Gastroesophageal sphincter (tissue), 4 donors: Measurements from ENCODE around the gene CBX6. TPM values are rescaled to one million over a fixed set of nuclear protein-coding genes. Genes with fewer than 3 reads are reported as not detected.

ENCODE experiments used
- ATAC-seq: fragments of 150-250 bp; one replicate; pipeline ENCODE4 v1.9.1; 2016; ENCODE audit warnings: mild to moderate bottlenecking, moderate library complexity
- H3K27ac ChIP-seq, 4 donors: fragments of 200-600 bp; sonication (generic) in 3 of 4; 1 replicate in 3 of 4; 2 replicates in 1 of 4; pipeline ENCODE4 v1.5.1; 2016 to 2019
- H3K27me3 ChIP-seq: fragments of 200-600 bp; sonication (generic); one replicate; pipeline ENCODE4 v1.5.1; 2019
- H3K36me3 ChIP-seq, 2 donors: fragments of 200-600 bp; sonication (generic); one replicate each; pipeline ENCODE4 v1.5.1; 2019; ENCODE audit warnings: control low read depth in 1 of 2
- H3K4me1 ChIP-seq, 3 donors: fragments of 200-600 bp; sonication (generic); 1 replicate in 2 of 3; 2 replicates in 1 of 3; pipeline ENCODE4 v1.5.1; 2016 to 2019; ENCODE audit warnings: control low read depth in 2 of 3
- H3K4me3 ChIP-seq, 2 donors: fragments of 200-600 bp; sonication (generic); one replicate each; pipeline ENCODE4 v1.5.1; 2019; ENCODE audit warnings: mild to moderate bottlenecking in 1 of 2, moderate library complexity in 1 of 2
- H3K9me3 ChIP-seq, 3 donors: fragments of 200-600 bp; sonication (generic); one replicate each; pipeline ENCODE4 v1.5.1; 2017 to 2019; ENCODE audit warnings: control low read depth in 2 of 3
- EP300 ChIP-seq: sonication (generic); formaldehyde crosslinking; IDR thresholded peaks from one replicate; pipeline ENCODE4 v1.6.1; 2017; ENCODE audit warnings: antibody characterized with exemption, mild to moderate bottlenecking
- POLR2A ChIP-seq, 2 donors: fragments of 450-650 bp; IDR thresholded peaks; one replicate each; pipeline ENCODE4 v1.6.1; 2017; ENCODE audit warnings: antibody characterized with exemption in 2 of 2, mild to moderate bottlenecking in 2 of 2, moderate library complexity in 1 of 2
- POLR2AphosphoS5 ChIP-seq: sonication (generic); formaldehyde crosslinking; IDR thresholded peaks from one replicate; pipeline ENCODE4 v1.6.1; 2017; ENCODE audit warnings: antibody characterized with exemption
- WGBS, 2 donors: methylation state at CpG; one replicate each; pipeline ENCODE4 v1.1.5; 2018; ENCODE audit warnings: low coverage in 1 of 2; 5-methylcytosine and 5-hydroxymethylcytosine counted together
- total RNA-seq, 4 donors: library from RNA; depleted of rRNA; stranded (reverse); fragments of >200 nt; gene quantifications; one replicate each; pipeline ENCODE4 v1.1.0, GENCODE V29; 2016
- TF ChIP-seq, protein P1 (sequence below), 4 experiments: fragments of 200-600 bp in 2 of 4; fragments of 450-650 bp in 2 of 4; sonication (generic) in 1 of 4; IDR thresholded peaks; one replicate each; pipeline ENCODE4 v1.5.1; 2017 to 2019; ENCODE audit warnings: antibody characterized with exemption in 4 of 4, mild to moderate bottlenecking in 2 of 4, moderate library complexity in 2 of 4

The CBX6 gene
- total RNA-seq, 4 donors from 2014 or later, result 77.3 to 187 (median 105) TPM

GRCh38 chr22:38843201-38843656, 28.8 kb downstream of the CBX6 start:
- H3K9me3 ChIP-seq, result no peaks in the 10 kb centered on the region
- no peaks in the 10 kb centered on the region for H3K36me3 ChIP-seq
- no peaks in the 10 kb centered on the region for H3K27me3 ChIP-seq
- TF ChIP-seq, protein P1, sequence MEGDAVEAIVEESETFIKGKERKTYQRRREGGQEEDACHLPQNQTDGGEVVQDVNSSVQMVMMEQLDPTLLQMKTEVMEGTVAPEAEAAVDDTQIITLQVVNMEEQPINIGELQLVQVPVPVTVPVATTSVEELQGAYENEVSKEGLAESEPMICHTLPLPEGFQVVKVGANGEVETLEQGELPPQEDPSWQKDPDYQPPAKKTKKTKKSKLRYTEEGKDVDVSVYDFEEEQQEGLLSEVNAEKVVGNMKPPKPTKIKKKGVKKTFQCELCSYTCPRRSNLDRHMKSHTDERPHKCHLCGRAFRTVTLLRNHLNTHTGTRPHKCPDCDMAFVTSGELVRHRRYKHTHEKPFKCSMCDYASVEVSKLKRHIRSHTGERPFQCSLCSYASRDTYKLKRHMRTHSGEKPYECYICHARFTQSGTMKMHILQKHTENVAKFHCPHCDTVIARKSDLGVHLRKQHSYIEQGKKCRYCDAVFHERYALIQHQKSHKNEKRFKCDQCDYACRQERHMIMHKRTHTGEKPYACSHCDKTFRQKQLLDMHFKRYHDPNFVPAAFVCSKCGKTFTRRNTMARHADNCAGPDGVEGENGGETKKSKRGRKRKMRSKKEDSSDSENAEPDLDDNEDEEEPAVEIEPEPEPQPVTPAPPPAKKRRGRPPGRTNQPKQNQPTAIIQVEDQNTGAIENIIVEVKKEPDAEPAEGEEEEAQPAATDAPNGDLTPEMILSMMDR (IDR thresholded peaks at IDR 0.05), result peak in 3 of 4 experiments; percentile 44 to 65 (median 57)
- no peak for TF ChIP-seq EP300
- WGBS, 2 donors, result no CpG with 5 or more reads among the region's 68 CpGs
- peak overlapping the region; percentile 69 to 70 for H3K4me3 ChIP-seq
- ATAC-seq, result peak; percentile 77
- peak overlapping the region; percentile 74 to 86 (median 82) for H3K27ac ChIP-seq
- peaks cover 0 to 33% (median 2%) of the 10 kb centered on the region in 3 donors for H3K4me1 ChIP-seq

GRCh38 chr22:38842512-38843200, 29.4 kb downstream of the CBX6 start:
- Histone ChIP-seq H3K36me3 (no peaks in the 10 kb centered on the region), H3K4me3 (peak overlapping the region; percentile 69 to 70), H3K27ac (peak overlapping the region; percentile 74 to 86 (median 82)), H3K9me3 (no peaks in the 10 kb centered on the region), H3K4me1 (peaks cover 0 to 33% (median 2%) of the 10 kb centered on the region in 3 donors), H3K27me3 (no peaks in the 10 kb centered on the region)
- ATAC-seq, result no peak
- WGBS, 2 donors, result 67% methylated on average over 4 of the region's 34 CpGs; no CpG with 5 or more reads in 1 of the 2 donors
- TF ChIP-seq POLR2AphosphoS5 (no peak), EP300 (no peak), POLR2A (IDR thresholded peaks at IDR 0.05) (no peak)
- TF ChIP-seq, protein P1 (IDR thresholded peaks at IDR 0.05), result no peak

DNA sequence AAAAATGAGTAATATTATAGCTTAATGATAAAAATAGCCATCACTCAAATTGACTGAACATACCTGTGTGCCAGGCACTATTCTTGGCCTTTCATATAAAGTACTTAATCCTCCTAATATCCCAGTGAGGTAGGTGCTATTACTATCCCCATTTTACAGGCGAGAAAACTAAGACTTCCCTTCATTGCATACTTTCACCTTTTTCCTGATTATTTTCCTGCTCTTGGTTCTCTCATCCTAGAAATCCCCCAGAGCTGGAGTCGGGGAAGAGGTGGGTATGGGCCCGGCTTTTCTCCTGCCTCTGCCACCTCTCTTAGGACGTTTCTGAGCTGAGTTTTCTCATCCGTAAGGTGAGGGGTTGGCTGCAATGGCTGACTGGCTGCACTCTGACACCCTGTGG, 30.4 kb downstream of the CBX6 start:
- WGBS, 2 donors, result 78 to 80% methylated on average over 1 to 4 of the region's 5 CpGs
- Histone ChIP-seq H3K9me3 (no peaks in the 10 kb centered on the region), H3K4me1 (peaks cover 0 to 33% (median 2%) of the 10 kb centered on the region in 3 donors), H3K36me3 (no peaks in the 10 kb centered on the region), H3K27ac (no peak overlapping the region), H3K4me3 (no peak overlapping the region), H3K27me3 (no peaks in the 10 kb centered on the region)
- TF ChIP-seq EP300, result no peak
- TF ChIP-seq, protein P1 (IDR thresholded peaks at IDR 0.05), result no peak
- no peak for TF ChIP-seq POLR2A (IDR thresholded peaks at IDR 0.05)
- no peak for TF ChIP-seq POLR2AphosphoS5
- ATAC-seq, result no peak

- Histone ChIP-seq H3K4me1 (peaks cover 0 to 33% (median 2%) of the 10 kb centered on the region in 3 donors), H3K27ac (no peak overlapping the region), H3K36me3 (no peaks in the 10 kb centered on the region), H3K9me3 (no peaks in the 10 kb centered on the region), H3K27me3 (no peaks in the 10 kb centered on the region), H3K4me3 (no peak overlapping the region)
- WGBS, 2 donors, result 76 to 83% methylated on average over 2 of the region's 7 CpGs
- no peak for ATAC-seq
- TF ChIP-seq, protein P1 (IDR thresholded peaks at IDR 0.05), result no peak
- no peak for TF ChIP-seq POLR2AphosphoS5
- no peak for TF ChIP-seq POLR2A (IDR thresholded peaks at IDR 0.05)
These were observed 30.8 kb downstream of the CBX6 start for GRCh38 chr22:38841211-38841610.

- no peak for TF ChIP-seq EP300
- TF ChIP-seq POLR2A (IDR thresholded peaks at IDR 0.05), result no peak
- TF ChIP-seq POLR2AphosphoS5, result no peak
- TF ChIP-seq, protein P1 (IDR thresholded peaks at IDR 0.05), result no peak
- peaks cover 0 to 33% (median 2%) of the 10 kb centered on the region in 3 donors for H3K4me1 ChIP-seq
- no peak for ATAC-seq
- no peaks in the 10 kb centered on the region for H3K27me3 ChIP-seq
- H3K27ac ChIP-seq, result no peak overlapping the region
- H3K36me3 ChIP-seq, result no peaks in the 10 kb centered on the region
- H3K9me3 ChIP-seq, result no peaks in the 10 kb centered on the region
- WGBS, 2 donors, result 87 to 95% methylated on average over 3 of the region's 3 CpGs
- H3K4me3 ChIP-seq, result no peak overlapping the region
These were observed 31.9 kb downstream of the CBX6 start for GRCh38 chr22:38840129-38840528.
